ENCODE measurements around the gene ZNF316.
"Not testable (repeated sequence)": the region's sequence is repeated elsewhere in the genome, so short reads cannot be mapped to it uniquely, and the experiment has no call there.

ZNF316 gene

GRCh38 chr7:6647541-6647940 is 10.4 kb downstream of the ZNF316 start:
- DNase-seq: no peak

- no peak for DNase-seq
These were observed 11.1 kb downstream of the ZNF316 start for GRCh38 chr7:6648066-6648814.

- no peak for DNase-seq
These were observed 11.6 kb downstream of the ZNF316 start for GRCh38 chr7:6648815-6649104.

- DNase-seq: no peak
These were observed 12.3 kb downstream of the ZNF316 start for GRCh38 chr7:6649241-6649961.

DNA sequence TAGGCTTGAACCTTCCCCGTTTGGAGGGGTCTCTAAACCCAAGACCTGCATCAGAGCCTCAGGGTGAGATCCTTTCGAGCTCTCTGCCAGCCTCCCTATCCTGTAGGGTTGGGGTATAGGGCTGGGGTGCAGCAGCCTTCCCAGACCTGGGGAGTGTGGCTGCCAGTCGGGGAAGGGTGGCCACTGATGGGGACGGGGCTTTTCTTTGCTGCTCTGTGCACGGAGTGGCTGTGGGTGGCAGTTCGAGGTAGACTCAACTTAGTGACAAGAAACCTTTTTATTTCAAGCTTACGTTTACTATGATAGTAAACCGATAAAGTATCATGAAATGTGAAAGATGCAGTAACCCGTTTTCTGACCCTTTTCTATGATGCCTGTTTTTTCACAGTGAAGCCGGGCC is 13.0 kb downstream of the ZNF316 start:
- DNase-seq: no peak

DNA sequence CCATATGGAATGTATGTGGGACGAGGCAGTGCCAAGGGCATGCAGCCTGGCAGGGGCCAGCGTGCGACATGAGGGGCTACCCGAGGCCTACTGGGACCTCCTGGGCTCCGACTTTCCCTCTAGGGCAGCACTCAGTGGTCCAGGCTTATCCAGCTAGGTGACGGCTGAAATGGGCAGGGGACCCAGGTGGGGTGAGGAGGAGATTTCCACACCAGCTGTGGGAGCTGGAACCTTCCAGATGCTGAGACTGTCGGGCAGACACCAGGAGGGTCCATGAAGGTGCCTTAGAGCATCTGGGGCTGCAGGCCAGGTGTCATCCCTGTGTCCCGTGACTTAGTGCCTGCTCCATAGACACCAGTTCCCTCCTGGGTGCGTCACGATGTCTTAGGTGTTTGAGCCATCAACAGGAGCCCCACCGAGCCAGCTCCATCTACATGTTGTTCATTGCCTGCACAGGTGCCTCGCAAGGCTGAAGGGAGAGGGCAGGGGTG is 13.4 kb downstream of the ZNF316 start:
- DNase-seq: no peak

DNA sequence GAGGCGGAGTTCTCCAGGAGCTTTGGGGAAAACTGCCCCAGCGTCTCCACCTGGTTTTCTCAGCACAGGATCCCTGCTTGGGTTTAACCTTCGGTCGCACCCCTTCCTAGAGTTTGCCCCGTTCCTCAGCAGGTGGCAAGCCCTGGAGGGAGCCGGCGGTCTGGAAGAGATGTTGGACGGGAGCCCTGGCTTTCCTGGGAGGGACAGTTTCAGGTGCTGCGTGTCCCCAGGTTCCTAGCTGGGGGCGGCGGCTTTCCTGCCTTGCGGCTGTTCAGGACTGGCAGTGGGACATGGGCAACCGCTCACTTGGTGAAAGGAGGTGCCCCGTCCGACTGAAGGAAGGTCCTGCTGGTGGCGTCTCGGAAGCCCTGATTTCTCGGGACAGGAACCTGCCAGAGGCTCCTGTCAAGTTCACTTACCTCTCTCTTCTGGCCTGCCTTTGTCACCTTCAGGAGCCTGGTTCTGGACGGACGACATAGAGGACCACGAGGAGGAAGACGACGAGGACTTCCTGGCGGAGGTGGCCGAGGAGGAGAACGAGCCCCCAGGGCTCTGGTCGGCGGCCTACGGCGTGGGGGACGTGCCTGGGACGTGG is 14.8 kb downstream of the ZNF316 start:
- no peak for DNase-seq

DNA sequence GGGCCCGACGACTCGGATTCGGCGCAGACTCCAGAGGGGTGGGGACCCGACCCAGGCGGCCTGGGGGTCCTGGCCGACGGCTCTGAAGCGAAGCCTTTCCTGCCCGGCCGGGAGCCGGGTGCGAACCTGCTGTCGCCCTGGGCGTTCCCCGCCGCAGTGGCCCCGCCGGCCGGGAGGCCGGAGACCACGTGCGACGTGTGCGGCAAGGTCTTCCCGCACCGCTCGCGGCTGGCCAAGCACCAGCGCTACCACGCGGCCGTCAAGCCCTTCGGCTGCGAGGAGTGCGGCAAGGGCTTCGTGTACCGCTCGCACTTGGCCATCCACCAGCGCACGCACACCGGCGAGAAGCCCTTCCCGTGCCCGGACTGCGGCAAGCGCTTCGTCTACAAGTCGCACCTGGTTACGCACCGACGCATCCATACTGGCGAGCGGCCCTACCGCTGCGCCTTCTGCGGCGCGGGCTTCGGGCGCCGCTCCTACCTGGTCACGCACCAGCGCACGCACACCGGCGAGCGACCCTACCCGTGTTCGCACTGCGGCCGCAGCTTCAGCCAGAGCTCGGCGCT is 15.4 kb downstream of the ZNF316 start:
- no peak for DNase-seq

GRCh38 chr7:6653071-6654003 is 16.2 kb downstream of the ZNF316 start:
- no peak for DNase-seq

DNA sequence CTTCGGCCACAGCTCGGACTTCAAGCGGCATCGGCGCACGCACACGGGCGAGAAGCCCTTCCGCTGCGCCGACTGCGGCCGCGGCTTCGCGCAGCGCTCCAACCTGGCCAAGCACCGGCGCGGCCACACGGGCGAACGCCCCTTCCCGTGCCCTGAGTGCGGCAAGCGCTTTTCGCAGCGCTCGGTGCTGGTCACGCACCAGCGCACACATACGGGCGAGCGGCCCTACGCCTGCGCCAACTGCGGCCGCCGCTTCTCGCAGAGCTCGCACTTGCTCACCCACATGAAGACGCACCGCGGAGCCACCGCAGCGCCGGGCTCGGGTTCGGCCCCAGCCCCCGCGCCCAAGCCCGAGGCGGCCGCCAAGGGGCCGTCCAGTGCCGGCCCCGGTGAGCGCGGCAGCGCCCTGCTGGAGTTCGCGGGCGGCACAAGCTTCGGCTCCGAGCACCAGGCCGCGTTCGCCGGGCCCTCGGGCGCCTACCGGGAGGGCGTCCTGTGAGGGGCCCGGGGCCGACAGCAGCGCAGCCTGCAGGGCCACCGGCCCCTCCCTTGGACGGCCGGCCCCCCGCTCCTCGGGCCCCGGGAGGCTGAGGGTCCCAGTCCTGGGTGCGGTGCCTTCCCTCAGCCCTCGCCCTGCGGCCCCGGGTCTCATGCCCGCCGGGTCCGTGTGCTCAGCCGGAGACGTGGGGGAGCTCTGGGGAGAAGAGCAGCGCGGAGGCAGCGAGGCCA is 17.2 kb downstream of the ZNF316 start:
- DNase-seq: no peak

- no peak for DNase-seq
These were observed 17.9 kb downstream of the ZNF316 start for GRCh38 chr7:6654842-6655610.

- DNase-seq: no peak
These were observed 18.7 kb downstream of the ZNF316 start for GRCh38 chr7:6655636-6656385.

DNA sequence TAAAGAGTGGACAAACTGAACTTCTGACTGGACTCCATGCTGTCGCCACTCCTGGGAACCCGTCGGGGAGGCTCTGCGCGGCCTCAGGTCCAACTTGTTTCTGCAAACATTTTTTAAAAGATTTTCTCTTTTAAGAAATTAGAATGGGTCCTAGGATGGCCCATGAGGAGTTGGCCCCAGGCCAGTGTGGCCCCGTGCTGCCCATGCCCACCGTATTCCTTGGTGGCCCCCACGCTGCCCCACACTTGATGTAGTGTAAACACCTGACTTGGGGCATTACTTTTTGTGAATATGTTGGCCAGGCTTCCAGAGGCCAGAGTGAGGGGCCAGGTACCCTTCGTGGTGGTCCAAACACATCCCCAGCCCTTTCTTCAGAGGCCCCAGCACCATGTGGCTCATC is 19.3 kb downstream of the ZNF316 start:
- DNase-seq: no peak

GRCh38 chr7:6658618-6659345 is 21.7 kb downstream of the ZNF316 start:
- no peak for DNase-seq

DNA sequence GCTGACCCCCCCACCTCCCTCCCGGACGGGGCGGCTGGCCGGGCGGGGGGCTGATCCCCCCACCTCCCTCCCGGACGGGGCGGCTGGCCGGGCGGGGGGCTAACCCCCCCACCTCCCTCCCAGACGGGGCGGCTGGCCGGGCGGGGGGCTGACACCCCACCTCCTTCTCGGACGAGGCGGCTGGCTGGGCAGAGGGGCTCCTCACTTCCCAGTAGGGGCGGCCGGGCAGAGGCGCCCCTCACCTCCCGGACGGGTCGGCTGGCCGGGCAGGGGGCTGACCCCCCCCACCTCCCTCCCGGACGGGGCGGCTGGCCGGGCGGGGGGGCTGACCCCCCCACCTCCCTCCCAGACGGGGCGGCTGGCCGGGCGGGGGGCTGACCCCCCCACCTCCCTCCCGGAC is 33.7 kb downstream of the ZNF316 start:
- DNase-seq: not testable (repeated sequence)

DNA sequence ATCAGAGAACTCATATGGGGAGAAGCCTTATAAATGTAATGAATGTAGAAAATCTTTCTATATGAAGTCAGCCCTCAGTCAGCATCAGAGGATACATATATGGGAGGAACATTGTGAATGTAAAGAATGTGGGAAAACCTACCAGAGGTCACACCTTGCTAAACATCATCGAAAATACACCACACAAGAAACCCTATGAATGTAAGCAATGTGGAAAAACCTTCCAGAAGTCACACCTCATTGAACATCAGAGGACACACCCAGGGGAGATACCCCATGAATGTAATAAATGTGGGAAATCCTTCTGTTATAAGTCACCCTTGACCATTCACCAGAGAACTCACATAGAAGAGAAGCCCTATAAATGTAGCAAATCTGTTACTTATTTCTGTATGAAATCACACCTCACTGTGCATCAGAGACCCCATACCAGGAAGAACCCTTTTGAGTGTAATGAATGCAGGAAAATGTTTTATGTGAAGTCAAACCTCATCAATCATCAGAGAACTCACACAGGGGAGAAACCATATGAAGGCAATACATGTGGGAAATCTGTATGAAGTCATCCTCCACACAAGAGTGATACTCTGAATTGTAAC is 38.8 kb downstream of the ZNF316 start:
- no peak for DNase-seq

DNA sequence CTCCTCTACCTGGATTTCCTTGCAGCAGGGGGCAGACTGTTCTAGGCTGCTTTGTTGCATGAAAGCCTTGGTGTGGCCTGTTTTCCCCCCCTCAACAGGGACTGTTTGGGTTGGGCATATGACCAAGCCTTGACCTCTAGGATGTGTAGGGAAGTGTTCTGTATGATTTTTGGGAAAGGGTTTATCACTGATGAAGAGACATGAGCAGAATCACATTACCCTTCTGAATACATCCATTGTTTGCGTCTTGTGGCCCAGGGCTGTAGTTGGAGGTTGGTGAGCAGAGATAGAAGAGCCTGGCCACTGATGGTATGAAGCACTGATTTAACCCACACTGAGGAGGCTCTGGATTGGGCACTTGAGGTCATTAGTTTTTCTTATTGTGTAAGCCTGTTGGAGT is 43.0 kb downstream of the ZNF316 start:
- no peak for DNase-seq

- no peak for DNase-seq
These were observed 54.0 kb downstream of the ZNF316 start for GRCh38 chr7:6691103-6691502.

DNA sequence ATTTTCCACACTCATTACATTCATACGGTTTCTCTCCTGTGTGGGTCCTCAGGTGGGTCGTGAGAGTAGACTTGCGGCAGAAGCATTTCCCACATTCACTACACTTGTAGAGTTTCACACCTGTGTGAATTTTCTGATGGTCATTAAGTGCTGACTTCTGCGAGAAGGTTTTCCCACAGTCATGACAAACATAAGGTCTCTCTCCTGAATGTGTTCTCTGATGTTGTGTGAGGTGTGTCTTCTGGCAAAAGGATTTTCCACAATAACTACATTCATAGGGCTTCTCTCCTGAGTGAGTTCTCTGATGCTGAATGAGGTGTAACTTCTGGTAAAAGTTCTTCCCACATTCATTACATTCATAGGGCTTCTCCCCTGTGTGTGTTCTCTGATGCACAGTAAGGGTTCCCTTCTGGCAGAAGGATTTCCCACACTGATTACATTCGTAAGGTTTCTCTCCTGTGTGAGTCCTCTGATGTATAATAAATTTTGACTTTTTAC is 54.5 kb downstream of the ZNF316 start:
- no peak for DNase-seq
